Measurements from ENCODE around the gene RAB25.
"Not testable (repeated sequence)": the region's sequence is repeated elsewhere in the genome, so short reads cannot be mapped to it uniquely, and the experiment has no call there.

The RAB25 gene

GRCh38 chr1:156060937-156061636 lies at the start of gene RAB25:
Gene RAB25, plus strand, starts transcription at chr1:156061160. Its CDS starts 241 bp downstream, at chr1:156061401.
- DNase-seq: no peak

GRCh38 chr1:156012051-156012817 lies 48.7 kb upstream of the RAB25 start:
- no peak for DNase-seq

GRCh38 chr1:156014829-156015228 lies 46.1 kb upstream of the RAB25 start:
- DNase-seq: no peak

- no peak for DNase-seq
Measured at GRCh38 chr1:156019946-156020292, 41.0 kb upstream of the RAB25 start.

GRCh38 chr1:156020293-156021092 lies 40.5 kb upstream of the RAB25 start, which contains the start of gene SSR2:
Gene SSR2, minus strand, starts transcription at chr1:156020951. Its CDS starts 784 bp downstream, at chr1:156020167.
- DNase-seq: peak; percentile 79

GRCh38 chr1:156021093-156021428 lies 39.9 kb upstream of the RAB25 start:
- DNase-seq: no peak

- no peak for DNase-seq
Measured at GRCh38 chr1:156021954-156022353, 39.0 kb upstream of the RAB25 start.

- no peak for DNase-seq
Measured at GRCh38 chr1:156024801-156025200, 36.2 kb upstream of the RAB25 start.

- DNase-seq: peak; percentile 18
Measured at GRCh38 chr1:156025876-156026275, 35.1 kb upstream of the RAB25 start.

GRCh38 chr1:156026588-156026987 lies 34.4 kb upstream of the RAB25 start:
- no peak for DNase-seq

- DNase-seq: no peak
Measured at GRCh38 chr1:156033011-156033410, 27.9 kb upstream of the RAB25 start.

GRCh38 chr1:156034991-156035390 lies 26.0 kb upstream of the RAB25 start:
- not testable (repeated sequence) for DNase-seq

GRCh38 chr1:156042828-156043227 lies 18.1 kb upstream of the RAB25 start:
- no peak for DNase-seq

- no peak for DNase-seq
Measured at GRCh38 chr1:156045076-156045475, 15.9 kb upstream of the RAB25 start.

GRCh38 chr1:156048663-156049258 lies 12.2 kb upstream of the RAB25 start:
- DNase-seq: no peak

GRCh38 chr1:156050376-156050775 lies 10.6 kb upstream of the RAB25 start:
- no peak for DNase-seq

GRCh38 chr1:156051011-156051725 lies 9.8 kb upstream of the RAB25 start:
- no peak for DNase-seq

GRCh38 chr1:156052862-156053767 lies 7.8 kb upstream of the RAB25 start:
- DNase-seq: peak; percentile 48

- DNase-seq: peak; percentile 54
Measured at GRCh38 chr1:156053768-156054499, 7.0 kb upstream of the RAB25 start, which contains the start of gene UBQLN4. Gene UBQLN4, minus strand, starts transcription at chr1:156053798. Its CDS starts 97 bp downstream, at chr1:156053701.

GRCh38 chr1:156054500-156055280 lies 6.3 kb upstream of the RAB25 start, which contains the start of gene LAMTOR2:
Gene LAMTOR2, plus strand, starts transcription at chr1:156054782. Its CDS starts 108 bp downstream, at chr1:156054890.
- DNase-seq: peak; percentile 97

All from DMS 273 treated with DMSO at 0.1 percent for 48 hours (cell line).